Neural progenitor cell (in vitro differentiated cells): ENCODE measurements around the gene FOXC2.

Experiments
- EZH2phosphoT487 ChIP-seq: fragments of 200-600 bp; sonication (generic); IDR thresholded peaks from 2 replicates; pipeline ENCODE4 v1.6.1; 2017; ENCODE audit warnings: antibody characterized with exemption
- TF ChIP-seq, protein P1 (sequence below): fragments of 200-600 bp; sonication (generic); IDR thresholded peaks from 2 replicates; pipeline ENCODE4 v1.5.1; 2017; ENCODE audit warnings: antibody characterized with exemption, mild to moderate bottlenecking

DNA sequence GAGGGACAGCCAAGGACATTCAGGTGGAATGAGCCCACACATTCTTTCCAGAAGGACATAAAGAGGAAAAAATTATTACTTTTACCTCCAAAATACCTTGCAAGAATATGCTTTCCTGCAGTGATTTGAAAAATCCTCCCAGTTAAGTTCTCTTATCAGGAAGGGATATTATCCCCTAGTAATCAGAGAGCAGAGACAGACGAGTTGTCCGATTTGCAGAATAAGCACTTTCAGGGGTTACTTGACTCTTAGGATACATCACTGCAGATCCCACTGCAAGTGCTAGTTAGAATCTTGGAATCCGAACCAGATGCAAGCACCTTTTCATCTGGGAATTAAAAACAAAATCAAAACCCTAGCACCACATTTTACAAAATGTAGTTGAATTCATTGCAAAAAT, 45.3 kb downstream of the FOXC2 start:
- TF ChIP-seq, protein P1, sequence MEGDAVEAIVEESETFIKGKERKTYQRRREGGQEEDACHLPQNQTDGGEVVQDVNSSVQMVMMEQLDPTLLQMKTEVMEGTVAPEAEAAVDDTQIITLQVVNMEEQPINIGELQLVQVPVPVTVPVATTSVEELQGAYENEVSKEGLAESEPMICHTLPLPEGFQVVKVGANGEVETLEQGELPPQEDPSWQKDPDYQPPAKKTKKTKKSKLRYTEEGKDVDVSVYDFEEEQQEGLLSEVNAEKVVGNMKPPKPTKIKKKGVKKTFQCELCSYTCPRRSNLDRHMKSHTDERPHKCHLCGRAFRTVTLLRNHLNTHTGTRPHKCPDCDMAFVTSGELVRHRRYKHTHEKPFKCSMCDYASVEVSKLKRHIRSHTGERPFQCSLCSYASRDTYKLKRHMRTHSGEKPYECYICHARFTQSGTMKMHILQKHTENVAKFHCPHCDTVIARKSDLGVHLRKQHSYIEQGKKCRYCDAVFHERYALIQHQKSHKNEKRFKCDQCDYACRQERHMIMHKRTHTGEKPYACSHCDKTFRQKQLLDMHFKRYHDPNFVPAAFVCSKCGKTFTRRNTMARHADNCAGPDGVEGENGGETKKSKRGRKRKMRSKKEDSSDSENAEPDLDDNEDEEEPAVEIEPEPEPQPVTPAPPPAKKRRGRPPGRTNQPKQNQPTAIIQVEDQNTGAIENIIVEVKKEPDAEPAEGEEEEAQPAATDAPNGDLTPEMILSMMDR: no peak
- TF ChIP-seq EZH2phosphoT487: no peak
